Neural progenitor cell (in vitro differentiated cells): Measurements from ENCODE around the gene GP1BB. TPM values are rescaled to one million over a fixed set of nuclear protein-coding genes. Genes with fewer than 3 reads are reported as not detected.

Experiments
- DNase-seq: peaks from one replicate; pipeline ENCODE4 v3.0.0-alpha.2; 2016; ENCODE audit warnings: low spot score
- H2AFZ ChIP-seq: fragments of 200-600 bp; sonication (generic); replicated peaks from 2 replicates; pipeline ENCODE4 v1.6.1; 2016; ENCODE audit warnings: antibody characterized with exemption
- H3F3A ChIP-seq: fragments of 200-600 bp; sonication (generic); 2 replicates; pipeline ENCODE4 v1.6.1; 2016; ENCODE audit warnings: antibody characterized with exemption, low read depth
- H3K27ac ChIP-seq: fragments of 200-600 bp; sonication (generic); 2 replicates; pipeline ENCODE4 v1.5.1; 2016; ENCODE audit warnings: mild to moderate bottlenecking
- H3K27me3 ChIP-seq: fragments of 200-600 bp; sonication (generic); 2 replicates; pipeline ENCODE4 v1.6.1; 2016; ENCODE audit warnings: mild to moderate bottlenecking, moderate library complexity
- H3K36me3 ChIP-seq: fragments of 200-600 bp; sonication (generic); 2 replicates; pipeline ENCODE4 v1.5.1; 2016
- H3K4me1 ChIP-seq: fragments of 200-600 bp; sonication (generic); 2 replicates; pipeline ENCODE4 v1.6.1; 2016; ENCODE audit warnings: mixed run types
- H3K4me2 ChIP-seq: fragments of 200-600 bp; sonication (generic); 2 replicates; pipeline ENCODE4 v1.6.1; 2016
- H3K4me3 ChIP-seq: fragments of 200-600 bp; sonication (generic); 2 replicates; pipeline ENCODE4 v1.5.1; 2016
- H3K79me2 ChIP-seq: fragments of 200-600 bp; sonication (generic); 2 replicates; pipeline ENCODE4 v1.6.1; 2016; ENCODE audit warnings: low read depth
- H3K9ac ChIP-seq: fragments of 200-600 bp; sonication (generic); 2 replicates; pipeline ENCODE4 v1.6.1; 2016
- H3K9me3 ChIP-seq: fragments of 200-600 bp; sonication (generic); 2 replicates; pipeline ENCODE4 v1.5.1; 2016; ENCODE audit warnings: low read depth
- H4K20me1 ChIP-seq: fragments of 200-600 bp; sonication (generic); 2 replicates; pipeline ENCODE4 v1.6.1; 2016; ENCODE audit warnings: low read depth
- H3K27ac Mint-ChIP-seq: 3 replicates; pipeline ENCODE4 v1.8.0; 2021; ENCODE audit warnings: mixed read lengths
- H3K27me3 Mint-ChIP-seq: 2 replicates; pipeline ENCODE4 v1.8.0; 2022; ENCODE audit warnings: low read depth, mild to moderate bottlenecking, inconsistent platforms, moderate library complexity, mixed read lengths; ENCODE audit not compliant: insufficient read depth
- H3K36me3 Mint-ChIP-seq: 3 replicates; pipeline ENCODE4 v1.8.0; 2021; ENCODE audit warnings: mixed read lengths
- H3K4me1 Mint-ChIP-seq: 3 replicates; pipeline ENCODE4 v1.8.0; 2021; ENCODE audit warnings: mixed read lengths
- H3K4me3 Mint-ChIP-seq: 3 replicates; pipeline ENCODE4 v1.8.0; 2021; ENCODE audit warnings: mild to moderate bottlenecking, moderate library complexity, mixed read lengths
- H3K9me3 Mint-ChIP-seq: 3 replicates; pipeline ENCODE4 v1.8.0; 2020; ENCODE audit warnings: mixed read lengths
- EZH2 ChIP-seq: fragments of 200-600 bp; sonication (generic); IDR thresholded peaks from 2 replicates; pipeline ENCODE4 v1.6.1; 2017; ENCODE audit warnings: antibody characterized with exemption, mild to moderate bottlenecking, moderate library complexity
- EZH2phosphoT487 ChIP-seq: fragments of 200-600 bp; sonication (generic); IDR thresholded peaks from 2 replicates; pipeline ENCODE4 v1.6.1; 2017; ENCODE audit warnings: antibody characterized with exemption
- total RNA-seq: library from RNA; depleted of rRNA; stranded (reverse); fragments of >200 nt; gene quantifications from 2 replicates; pipeline ENCODE4 v1.2.3, GENCODE V29; 2015; ENCODE audit warnings: low replicate concordance
- TF ChIP-seq, protein P1 (sequence below): fragments of 200-600 bp; sonication (generic); IDR thresholded peaks from 2 replicates; pipeline ENCODE4 v1.5.1; 2017; ENCODE audit warnings: antibody characterized with exemption, mild to moderate bottlenecking

Gene GP1BB
- total RNA-seq, result 1.2 TPM in 1 of 2 replicates, not detected in the other

DNA sequence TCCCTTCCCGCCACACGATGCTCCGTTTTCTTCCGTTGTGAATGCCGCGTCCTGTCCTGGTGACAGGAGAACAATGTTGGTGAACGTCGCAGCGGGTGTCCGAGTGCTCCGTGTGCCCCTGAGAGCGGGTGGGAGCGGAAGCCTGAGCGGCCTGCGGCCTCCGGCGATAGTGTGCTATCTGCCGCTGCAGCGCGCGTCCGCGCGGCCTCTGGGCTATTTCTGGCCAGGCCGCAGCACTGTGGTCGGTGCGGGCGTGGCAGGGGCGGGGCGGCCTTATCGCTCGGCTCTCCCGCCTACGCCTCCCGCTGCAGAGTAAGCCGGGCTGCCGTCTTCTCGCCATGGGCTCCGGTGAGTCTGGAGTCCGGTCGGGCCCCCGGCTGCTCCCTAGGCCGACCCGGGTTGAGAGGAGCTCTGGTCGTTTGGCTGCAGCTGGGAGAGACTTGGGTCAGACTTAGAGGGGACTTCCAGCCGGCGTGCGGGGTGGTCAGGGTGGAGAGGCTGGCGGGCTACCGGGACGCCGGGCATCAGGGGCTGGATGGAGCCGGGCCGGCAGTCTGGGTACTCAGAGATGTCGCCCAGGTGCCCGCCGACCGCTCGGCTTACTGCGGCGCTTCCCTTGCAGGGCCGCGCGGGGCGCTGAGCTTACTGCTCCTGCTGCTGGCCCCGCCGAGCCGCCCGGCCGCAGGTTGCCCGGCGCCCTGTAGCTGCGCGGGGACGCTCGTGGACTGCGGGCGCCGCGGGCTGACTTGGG is at the start of gene GP1BB:
Gene GP1BB, plus strand, starts transcription at position 308 of the 751 bp plus-strand sequence. Its CDS starts 31 bp downstream, at position 339.
- Mint-ChIP-seq H3K36me3 (peaks cover 20% of the 10 kb centered on the region), H3K9me3 (peaks cover 25% of the 10 kb centered on the region), H3K27me3 (peaks cover 78% of the 10 kb centered on the region), H3K4me1 (peaks cover 24% of the 10 kb centered on the region), H3K4me3 (peak within 1 kb of the TSS; percentile 81), H3K27ac (no peak within 1 kb of the TSS)
- Histone ChIP-seq H3K9ac (no peak within 1 kb of the TSS), H3K4me3 (peak within 1 kb of the TSS; percentile 52), H3K4me1 (peaks cover 31% of the 10 kb centered on the region), H4K20me1 (peaks cover 56% of the 10 kb centered on the region), H3K36me3 (no peaks in the 10 kb centered on the region), H3K4me2 (peak within 1 kb of the TSS; percentile 88), H3K27ac (no peak within 1 kb of the TSS), H3K79me2 (no peaks in the 10 kb centered on the region), H3K27me3 (peaks cover 100% of the 10 kb centered on the region), H3F3A (peaks cover 19% of the 10 kb centered on the region), H2AFZ (peak within 1 kb of the TSS; percentile 66), H3K9me3 (no peaks in the 10 kb centered on the region)
- DNase-seq, result peak; percentile 81
- TF ChIP-seq EZH2, result peak; percentile 89
- peak; percentile 93 for TF ChIP-seq EZH2phosphoT487
- TF ChIP-seq, protein P1, sequence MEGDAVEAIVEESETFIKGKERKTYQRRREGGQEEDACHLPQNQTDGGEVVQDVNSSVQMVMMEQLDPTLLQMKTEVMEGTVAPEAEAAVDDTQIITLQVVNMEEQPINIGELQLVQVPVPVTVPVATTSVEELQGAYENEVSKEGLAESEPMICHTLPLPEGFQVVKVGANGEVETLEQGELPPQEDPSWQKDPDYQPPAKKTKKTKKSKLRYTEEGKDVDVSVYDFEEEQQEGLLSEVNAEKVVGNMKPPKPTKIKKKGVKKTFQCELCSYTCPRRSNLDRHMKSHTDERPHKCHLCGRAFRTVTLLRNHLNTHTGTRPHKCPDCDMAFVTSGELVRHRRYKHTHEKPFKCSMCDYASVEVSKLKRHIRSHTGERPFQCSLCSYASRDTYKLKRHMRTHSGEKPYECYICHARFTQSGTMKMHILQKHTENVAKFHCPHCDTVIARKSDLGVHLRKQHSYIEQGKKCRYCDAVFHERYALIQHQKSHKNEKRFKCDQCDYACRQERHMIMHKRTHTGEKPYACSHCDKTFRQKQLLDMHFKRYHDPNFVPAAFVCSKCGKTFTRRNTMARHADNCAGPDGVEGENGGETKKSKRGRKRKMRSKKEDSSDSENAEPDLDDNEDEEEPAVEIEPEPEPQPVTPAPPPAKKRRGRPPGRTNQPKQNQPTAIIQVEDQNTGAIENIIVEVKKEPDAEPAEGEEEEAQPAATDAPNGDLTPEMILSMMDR, result no peak

GRCh38 chr22:19673660-19674059 is 49.7 kb upstream of the GP1BB start:
- Mint-ChIP-seq H3K4me3 (no peak overlapping the region), H3K27me3 (peaks cover 6% of the 10 kb centered on the region), H3K9me3 (peaks cover 13% of the 10 kb centered on the region), H3K27ac (no peak overlapping the region), H3K4me1 (peaks cover 5% of the 10 kb centered on the region), H3K36me3 (no peaks in the 10 kb centered on the region)
- H3F3A ChIP-seq, result peaks cover 1% of the 10 kb centered on the region
- H3K9ac ChIP-seq, result no peak overlapping the region
- no peak overlapping the region for H2AFZ ChIP-seq
- no peaks in the 10 kb centered on the region for H3K36me3 ChIP-seq
- no peaks in the 10 kb centered on the region for H4K20me1 ChIP-seq
- H3K27ac ChIP-seq, result no peak overlapping the region
- TF ChIP-seq, protein P1, result no peak
- TF ChIP-seq EZH2, result no peak
- TF ChIP-seq EZH2phosphoT487, result no peak
- no peaks in the 10 kb centered on the region for H3K79me2 ChIP-seq
- DNase-seq, result no peak
- no peaks in the 10 kb centered on the region for H3K4me1 ChIP-seq
- H3K4me2 ChIP-seq, result no peak overlapping the region
- H3K27me3 ChIP-seq, result no peaks in the 10 kb centered on the region
- H3K9me3 ChIP-seq, result no peaks in the 10 kb centered on the region
- no peak overlapping the region for H3K4me3 ChIP-seq

- Histone ChIP-seq H3K27ac (no peak overlapping the region), H3F3A (peaks cover 3% of the 10 kb centered on the region), H3K4me2 (no peak overlapping the region), H3K36me3 (no peaks in the 10 kb centered on the region), H2AFZ (no peak overlapping the region), H3K79me2 (no peaks in the 10 kb centered on the region), H3K9me3 (no peaks in the 10 kb centered on the region), H3K4me3 (no peak overlapping the region), H4K20me1 (no peaks in the 10 kb centered on the region), H3K27me3 (no peaks in the 10 kb centered on the region), H3K9ac (no peak overlapping the region), H3K4me1 (peaks cover 5% of the 10 kb centered on the region)
- no peak for DNase-seq
- Mint-ChIP-seq H3K9me3 (peaks cover 13% of the 10 kb centered on the region), H3K4me1 (peaks cover 7% of the 10 kb centered on the region), H3K27me3 (peaks cover 6% of the 10 kb centered on the region), H3K27ac (no peak overlapping the region), H3K36me3 (no peaks in the 10 kb centered on the region), H3K4me3 (no peak overlapping the region)
- no peak for TF ChIP-seq EZH2phosphoT487
- TF ChIP-seq, protein P1, result no peak
- no peak for TF ChIP-seq EZH2
These were observed 49.0 kb upstream of the GP1BB start for GRCh38 chr22:19674129-19674928.
